Panc1 (cell line): Measurements from ENCODE around the gene AADACL2. TPM values are rescaled to one million over a fixed set of nuclear protein-coding genes. Genes with fewer than 3 reads are reported as not detected.

Experiments used
- ATAC-seq: fragments of 200-7000 bp; cut with Tn5 transposase; 2 replicates; pipeline ENCODE4 v1.9.1; 2020; ENCODE audit warnings: mild to moderate bottlenecking, moderate library complexity
- BruUV-seq: library from RNA; stranded (reverse); fragments of 400-500 nt; replicated peaks from 2 replicates; lab custom pipeline; 2021; lab: Mats Ljungman, UMichigan
- CTCF ChIA-PET: fragments of 300-600 bp; sonication (Branson Sonifier 250); formaldehyde crosslinking; loops from one replicate; lab custom pipeline; 2022; ENCODE audit warnings: antibody characterized with exemption; lab: Charles Lee
- POLR2A ChIA-PET: fragments of 300-600 bp; sonication (Branson Sonifier 250); formaldehyde crosslinking; loops from one replicate; lab custom pipeline; 2022; ENCODE audit warnings: antibody characterized with exemption; lab: Charles Lee
- DNase-seq: peaks from one replicate; pipeline ENCODE4 v3.0.0-alpha.2; 2010; ENCODE audit warnings: low read depth, low spot score
- H3K27ac ChIP-seq: 2 replicates; pipeline ENCODE4 v1.5.1; 2011; ENCODE audit warnings: mild to moderate bottlenecking, low read length, inconsistent platforms
- H3K27me3 ChIP-seq: fragments of 200-500 bp; sonication (Bioruptor generic); 2 replicates; pipeline ENCODE4 v1.6.0; 2014; ENCODE audit warnings: low read length, inconsistent platforms; ENCODE audit not compliant: control insufficient read depth, insufficient read depth
- H3K36me3 ChIP-seq: fragments of 200-500 bp; sonication (Bioruptor generic); 2 replicates; pipeline ENCODE4 v1.5.1; 2014; ENCODE audit warnings: inconsistent platforms, mild to moderate bottlenecking, low read length, moderate library complexity; ENCODE audit not compliant: control insufficient read depth, insufficient read depth
- H3K4me1 ChIP-seq: 2 replicates; pipeline ENCODE4 v1.5.1; 2011; ENCODE audit warnings: inconsistent platforms, mild to moderate bottlenecking, low read length, moderate library complexity; ENCODE audit not compliant: control insufficient read depth, insufficient read depth
- H3K4me3 ChIP-seq, 2 experiments: 2 replicates each; pipeline ENCODE4 v1.5.1; 2011 to 2012; ENCODE audit warnings: low read depth in 2 of 2, low read length in 2 of 2, mild to moderate bottlenecking in 2 of 2, inconsistent platforms in 1 of 2, moderate library complexity in 1 of 2
- H3K9me3 ChIP-seq: fragments of 200-500 bp; sonication (Bioruptor generic); 2 replicates; pipeline ENCODE4 v1.5.1; 2014; ENCODE audit warnings: low read depth, mild to moderate bottlenecking, inconsistent platforms, low read length, moderate library complexity; ENCODE audit not compliant: control insufficient read depth, insufficient read depth
- POLR2AphosphoS5 ChIP-seq: IDR thresholded peaks from 2 replicates; pipeline ENCODE4 v1.6.1; 2012; ENCODE audit warnings: mild to moderate bottlenecking, low read depth, low read length, moderate library complexity
- SIN3A ChIP-seq: IDR thresholded peaks from 2 replicates; pipeline ENCODE4 v1.6.1; 2012; ENCODE audit warnings: low read depth, mild to moderate bottlenecking, low read length, moderate library complexity, borderline replicate concordance; ENCODE audit not compliant: insufficient read depth
- TCF7L2 ChIP-seq: IDR thresholded peaks from 2 replicates; pipeline ENCODE4 v1.6.1; 2011; ENCODE audit warnings: mild to moderate bottlenecking, low read depth, low read length, inconsistent platforms
- in situ Hi-C: cut with HindIII; loops from 2 replicates; pipeline ENCODE4 v1.10.0; 2016; ENCODE audit warnings: low sequenced_read_pairs, low pct_unique_long_range_greater_than_20kb
- intact Hi-C: fragments of 100-400 bp; cut with micrococcal nuclease; formaldehyde crosslinking; loops from one replicate; pipeline ENCODE4 v1.10.0; 2022; ENCODE audit not compliant: unreplicated experiment
- total RNA-seq: library from RNA; stranded (reverse); gene quantifications from one replicate; pipeline ENCODE4 v1.2.1, GENCODE V29; 2021; ENCODE audit not compliant: unreplicated experiment
- TF ChIP-seq, protein P1 (sequence below), 2 experiments: IDR thresholded peaks; 2 replicates each; pipeline ENCODE4 v1.6.1; 2011 to 2012; ENCODE audit warnings: low read depth in 2 of 2, control low read depth in 1 of 2, low read length in 1 of 2, mild to moderate bottlenecking in 1 of 2, moderate library complexity in 1 of 2; ENCODE audit not compliant: insufficient read depth in 1 of 2
- TF ChIP-seq, protein P2 (sequence below): fragments of 450-650 bp; IDR thresholded peaks from 2 replicates; pipeline ENCODE4 v1.5.1; 2017; ENCODE audit warnings: mild to moderate bottlenecking

AADACL2 gene
- total RNA-seq, 1 experiment from 2014 or later = not detected

DNA sequence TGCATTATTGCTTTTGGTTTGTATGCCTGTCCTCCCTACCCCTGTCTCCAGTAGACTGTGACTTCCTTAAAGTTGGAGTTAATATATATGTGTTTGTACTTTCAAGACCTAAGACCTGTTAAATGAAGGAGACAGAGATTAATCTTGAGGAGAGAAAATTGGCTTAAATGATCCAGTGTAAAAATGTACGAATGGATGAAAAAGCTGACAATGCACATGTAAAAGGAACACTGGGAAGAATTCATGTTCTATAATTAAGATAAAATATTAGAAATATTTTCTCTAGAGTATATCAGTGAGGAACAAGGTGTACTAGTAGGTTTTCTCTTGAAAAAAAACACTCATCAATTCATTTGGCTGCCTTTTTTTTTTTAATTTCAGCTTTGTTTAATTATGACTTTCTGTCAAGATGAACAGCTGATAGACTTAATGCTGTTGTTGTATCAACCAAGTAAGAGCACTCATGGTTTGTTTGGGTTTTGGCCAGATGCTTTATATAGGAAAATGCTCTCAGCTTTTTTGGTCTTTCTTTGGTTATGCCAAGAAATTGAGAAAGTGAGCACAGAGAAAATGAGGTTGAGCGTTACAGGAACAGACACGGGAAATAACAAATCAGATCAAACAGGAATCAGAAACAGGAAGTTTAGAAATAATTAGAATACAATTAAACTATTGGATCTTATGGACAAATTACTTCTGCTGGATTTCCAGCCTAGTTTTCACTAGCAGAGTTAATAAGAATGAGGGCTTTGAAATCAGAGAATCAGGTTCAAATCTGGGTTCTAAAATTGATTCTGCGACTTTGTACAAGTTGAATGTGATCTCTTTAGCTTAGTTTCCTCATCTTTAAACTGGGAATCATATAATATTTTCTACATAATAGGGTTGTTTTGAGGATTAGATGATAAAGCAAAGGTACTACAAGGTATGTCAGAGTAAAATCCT, 41.9 kb downstream of the AADACL2 start:
- DNase-seq (no peak), ATAC-seq (no peak)
- POLR2A ChIA-PET = no interaction called here
- CTCF ChIA-PET = no interaction called here
- intact Hi-C loops (no loop called here), in situ Hi-C loops (no loop called here)
- TF ChIP-seq, protein P1, sequence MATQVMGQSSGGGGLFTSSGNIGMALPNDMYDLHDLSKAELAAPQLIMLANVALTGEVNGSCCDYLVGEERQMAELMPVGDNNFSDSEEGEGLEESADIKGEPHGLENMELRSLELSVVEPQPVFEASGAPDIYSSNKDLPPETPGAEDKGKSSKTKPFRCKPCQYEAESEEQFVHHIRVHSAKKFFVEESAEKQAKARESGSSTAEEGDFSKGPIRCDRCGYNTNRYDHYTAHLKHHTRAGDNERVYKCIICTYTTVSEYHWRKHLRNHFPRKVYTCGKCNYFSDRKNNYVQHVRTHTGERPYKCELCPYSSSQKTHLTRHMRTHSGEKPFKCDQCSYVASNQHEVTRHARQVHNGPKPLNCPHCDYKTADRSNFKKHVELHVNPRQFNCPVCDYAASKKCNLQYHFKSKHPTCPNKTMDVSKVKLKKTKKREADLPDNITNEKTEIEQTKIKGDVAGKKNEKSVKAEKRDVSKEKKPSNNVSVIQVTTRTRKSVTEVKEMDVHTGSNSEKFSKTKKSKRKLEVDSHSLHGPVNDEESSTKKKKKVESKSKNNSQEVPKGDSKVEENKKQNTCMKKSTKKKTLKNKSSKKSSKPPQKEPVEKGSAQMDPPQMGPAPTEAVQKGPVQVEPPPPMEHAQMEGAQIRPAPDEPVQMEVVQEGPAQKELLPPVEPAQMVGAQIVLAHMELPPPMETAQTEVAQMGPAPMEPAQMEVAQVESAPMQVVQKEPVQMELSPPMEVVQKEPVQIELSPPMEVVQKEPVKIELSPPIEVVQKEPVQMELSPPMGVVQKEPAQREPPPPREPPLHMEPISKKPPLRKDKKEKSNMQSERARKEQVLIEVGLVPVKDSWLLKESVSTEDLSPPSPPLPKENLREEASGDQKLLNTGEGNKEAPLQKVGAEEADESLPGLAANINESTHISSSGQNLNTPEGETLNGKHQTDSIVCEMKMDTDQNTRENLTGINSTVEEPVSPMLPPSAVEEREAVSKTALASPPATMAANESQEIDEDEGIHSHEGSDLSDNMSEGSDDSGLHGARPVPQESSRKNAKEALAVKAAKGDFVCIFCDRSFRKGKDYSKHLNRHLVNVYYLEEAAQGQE (IDR thresholded peaks at IDR 0.05; ENCODE audit: insufficient read depth in 1 of 2, low read depth in 2 of 2, low read length in 1 of 2) = no peak
- TF ChIP-seq, protein P2, sequence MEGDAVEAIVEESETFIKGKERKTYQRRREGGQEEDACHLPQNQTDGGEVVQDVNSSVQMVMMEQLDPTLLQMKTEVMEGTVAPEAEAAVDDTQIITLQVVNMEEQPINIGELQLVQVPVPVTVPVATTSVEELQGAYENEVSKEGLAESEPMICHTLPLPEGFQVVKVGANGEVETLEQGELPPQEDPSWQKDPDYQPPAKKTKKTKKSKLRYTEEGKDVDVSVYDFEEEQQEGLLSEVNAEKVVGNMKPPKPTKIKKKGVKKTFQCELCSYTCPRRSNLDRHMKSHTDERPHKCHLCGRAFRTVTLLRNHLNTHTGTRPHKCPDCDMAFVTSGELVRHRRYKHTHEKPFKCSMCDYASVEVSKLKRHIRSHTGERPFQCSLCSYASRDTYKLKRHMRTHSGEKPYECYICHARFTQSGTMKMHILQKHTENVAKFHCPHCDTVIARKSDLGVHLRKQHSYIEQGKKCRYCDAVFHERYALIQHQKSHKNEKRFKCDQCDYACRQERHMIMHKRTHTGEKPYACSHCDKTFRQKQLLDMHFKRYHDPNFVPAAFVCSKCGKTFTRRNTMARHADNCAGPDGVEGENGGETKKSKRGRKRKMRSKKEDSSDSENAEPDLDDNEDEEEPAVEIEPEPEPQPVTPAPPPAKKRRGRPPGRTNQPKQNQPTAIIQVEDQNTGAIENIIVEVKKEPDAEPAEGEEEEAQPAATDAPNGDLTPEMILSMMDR = no peak
- no peak for TF ChIP-seq SIN3A
- no peak for TF ChIP-seq TCF7L2
- TF ChIP-seq POLR2AphosphoS5 = no peak
- Histone ChIP-seq H3K4me3 (no peak overlapping the region), H3K27me3 (no peaks in the 10 kb centered on the region), H3K9me3 (no peaks in the 10 kb centered on the region), H3K27ac (no peak overlapping the region), H3K36me3 (no peaks in the 10 kb centered on the region), H3K4me1 (no peaks in the 10 kb centered on the region)
- BruUV-seq = no TSS peak

DNA sequence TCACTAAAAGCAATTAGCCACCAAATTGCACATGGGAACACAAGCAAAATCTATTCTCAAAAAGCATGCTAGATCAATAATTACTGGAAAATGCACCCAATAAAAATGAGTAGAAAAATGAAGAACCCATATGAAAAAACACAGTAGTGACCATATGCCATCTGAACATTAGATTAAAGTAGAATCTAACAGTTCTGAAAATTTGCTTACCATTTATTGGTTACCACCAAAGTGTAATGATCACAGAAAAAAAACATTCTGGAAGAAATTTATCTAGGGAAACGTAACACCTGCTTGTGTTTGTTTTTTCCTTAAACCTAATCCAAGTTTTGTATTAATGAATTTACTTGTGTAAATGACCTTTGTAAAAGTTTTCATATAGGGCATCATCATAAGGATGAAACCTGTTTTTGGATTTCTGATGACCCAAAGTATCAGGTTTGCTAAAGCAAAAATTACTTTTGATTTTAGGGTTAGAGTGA, 42.6 kb downstream of the AADACL2 start:
- POLR2A ChIA-PET = no interaction called here

More for the DNA sequence above, 42.6 kb downstream of the AADACL2 start:
- in situ Hi-C loops (no loop called here), intact Hi-C loops (no loop called here)
- Histone ChIP-seq H3K9me3 (no peaks in the 10 kb centered on the region), H3K4me1 (no peaks in the 10 kb centered on the region), H3K27ac (no peak overlapping the region), H3K4me3 (no peak overlapping the region), H3K36me3 (no peaks in the 10 kb centered on the region), H3K27me3 (no peaks in the 10 kb centered on the region)
- BruUV-seq = no TSS peak
- no peak for ATAC-seq
- CTCF ChIA-PET = no interaction called here
- TF ChIP-seq, protein P2 = no peak
- no peak for TF ChIP-seq TCF7L2
- TF ChIP-seq, protein P1 (IDR thresholded peaks at IDR 0.05; ENCODE audit: insufficient read depth in 1 of 2, low read depth in 2 of 2, low read length in 1 of 2) = no peak
- no peak for TF ChIP-seq POLR2AphosphoS5
- DNase-seq = no peak
